Mesothelial cell of epicardium (in vitro differentiated cells): ENCODE data around the gene TAOK2. TPM values are rescaled to one million over a fixed set of nuclear protein-coding genes. Genes with fewer than 3 reads are reported as not detected.

Experiments used
- DNase-seq, 2 experiments: peaks; one replicate each; pipeline ENCODE4 v3.0.0; 2021; ENCODE audit warnings: low spot score in 2 of 2; ENCODE audit not compliant: unreplicated experiment in 2 of 2
- H3K27ac Mint-ChIP-seq: 2 replicates; pipeline ENCODE4 v1.8.0; 2021; ENCODE audit warnings: mixed read lengths
- H3K27me3 Mint-ChIP-seq: 2 replicates; pipeline ENCODE4 v1.8.0; 2021; ENCODE audit warnings: low read depth, mixed read lengths
- H3K36me3 Mint-ChIP-seq: 2 replicates; pipeline ENCODE4 v1.8.0; 2021; ENCODE audit warnings: mixed read lengths
- H3K4me1 Mint-ChIP-seq: 2 replicates; pipeline ENCODE4 v1.8.0; 2021; ENCODE audit warnings: mixed read lengths
- H3K4me3 Mint-ChIP-seq: 2 replicates; pipeline ENCODE4 v1.8.0; 2021; ENCODE audit warnings: mild to moderate bottlenecking, moderate library complexity, mixed read lengths
- H3K9me3 Mint-ChIP-seq: 2 replicates; pipeline ENCODE4 v1.8.0; 2021; ENCODE audit warnings: mixed read lengths
- total RNA-seq: library from RNA; stranded (reverse); gene quantifications from 3 replicates; pipeline ENCODE4 v1.2.1, GENCODE V29; 2021
- TF ChIP-seq, protein P1 (sequence below): fragments of 200-600 bp; sonication (generic); IDR thresholded peaks from one replicate; pipeline ENCODE4 v1.5.0; 2021; ENCODE audit warnings: antibody characterized with exemption; ENCODE audit not compliant: unreplicated experiment

Gene TAOK2
- total RNA-seq, 1 donor from 2014 or later: 51.3 TPM

DNA sequence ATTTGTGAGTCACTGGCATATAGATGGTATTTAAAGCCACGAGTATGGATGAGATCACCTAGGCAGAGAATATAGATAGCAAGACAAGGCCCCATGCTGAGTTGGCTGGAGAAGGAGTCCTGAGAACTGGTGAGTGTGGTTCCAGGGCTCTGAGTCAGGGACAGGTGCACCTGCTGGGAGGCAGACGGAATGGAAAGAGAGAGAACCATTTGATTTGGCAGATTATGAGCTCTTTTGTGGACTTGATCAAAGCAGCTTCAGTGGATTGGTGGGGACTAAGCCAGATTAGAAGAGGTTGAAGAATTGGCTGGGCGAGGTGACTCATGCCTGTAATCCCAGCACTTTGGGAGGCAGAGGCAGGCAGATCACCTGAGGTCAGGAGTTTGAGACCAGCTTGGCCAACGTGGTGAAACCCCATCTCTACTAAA, 45.1 kb downstream of the TAOK2 start:
- H3K36me3 Mint-ChIP-seq: no peaks in the 10 kb centered on the region
- peaks cover 4% of the 10 kb centered on the region for H3K4me1 Mint-ChIP-seq
- no peak for DNase-seq
- H3K27me3 Mint-ChIP-seq: peaks cover 12% of the 10 kb centered on the region
- H3K9me3 Mint-ChIP-seq: no peaks in the 10 kb centered on the region
- TF ChIP-seq, protein P1, sequence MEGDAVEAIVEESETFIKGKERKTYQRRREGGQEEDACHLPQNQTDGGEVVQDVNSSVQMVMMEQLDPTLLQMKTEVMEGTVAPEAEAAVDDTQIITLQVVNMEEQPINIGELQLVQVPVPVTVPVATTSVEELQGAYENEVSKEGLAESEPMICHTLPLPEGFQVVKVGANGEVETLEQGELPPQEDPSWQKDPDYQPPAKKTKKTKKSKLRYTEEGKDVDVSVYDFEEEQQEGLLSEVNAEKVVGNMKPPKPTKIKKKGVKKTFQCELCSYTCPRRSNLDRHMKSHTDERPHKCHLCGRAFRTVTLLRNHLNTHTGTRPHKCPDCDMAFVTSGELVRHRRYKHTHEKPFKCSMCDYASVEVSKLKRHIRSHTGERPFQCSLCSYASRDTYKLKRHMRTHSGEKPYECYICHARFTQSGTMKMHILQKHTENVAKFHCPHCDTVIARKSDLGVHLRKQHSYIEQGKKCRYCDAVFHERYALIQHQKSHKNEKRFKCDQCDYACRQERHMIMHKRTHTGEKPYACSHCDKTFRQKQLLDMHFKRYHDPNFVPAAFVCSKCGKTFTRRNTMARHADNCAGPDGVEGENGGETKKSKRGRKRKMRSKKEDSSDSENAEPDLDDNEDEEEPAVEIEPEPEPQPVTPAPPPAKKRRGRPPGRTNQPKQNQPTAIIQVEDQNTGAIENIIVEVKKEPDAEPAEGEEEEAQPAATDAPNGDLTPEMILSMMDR: no peak
- no peak overlapping the region for H3K4me3 Mint-ChIP-seq
- H3K27ac Mint-ChIP-seq: no peak overlapping the region

DNA sequence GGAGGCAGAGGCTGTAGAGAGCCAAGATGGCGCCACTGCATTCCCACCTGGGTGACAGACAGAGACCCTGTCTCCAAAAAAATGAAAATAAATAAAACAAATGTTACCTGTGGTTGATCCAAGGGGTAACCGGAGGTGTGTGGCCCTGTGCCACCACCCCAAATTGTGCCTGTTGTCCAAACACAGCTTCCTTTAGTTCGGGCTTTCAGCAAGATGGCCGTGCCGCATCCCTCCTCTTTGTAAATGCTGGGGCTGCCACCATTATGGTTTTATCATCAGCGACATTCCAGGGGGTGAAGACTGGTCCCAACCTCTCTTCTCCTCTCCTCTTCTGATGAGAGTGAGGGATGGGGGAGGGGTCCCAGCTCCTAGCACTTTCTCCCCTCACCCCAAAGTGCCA, 49.2 kb downstream of the TAOK2 start, which contains the start of gene C16orf92:
Gene C16orf92, plus strand, starts transcription at position 312 of the 400 bp plus-strand sequence. CDS start 143 bp downstream, outside the sequence.
- peaks cover 35% of the 10 kb centered on the region for H3K27me3 Mint-ChIP-seq
- no peak within 1 kb of the TSS for H3K27ac Mint-ChIP-seq
- peaks cover 4% of the 10 kb centered on the region for H3K4me1 Mint-ChIP-seq
- H3K36me3 Mint-ChIP-seq: no peaks in the 10 kb centered on the region
- H3K9me3 Mint-ChIP-seq: no peaks in the 10 kb centered on the region
- TF ChIP-seq, protein P1: no peak
- H3K4me3 Mint-ChIP-seq: no peak within 1 kb of the TSS
- no peak for DNase-seq

GRCh38 chr16:30023586-30023985, 49.9 kb downstream of the TAOK2 start:
- Mint-ChIP-seq H3K36me3 (no peaks in the 10 kb centered on the region), H3K4me1 (peaks cover 4% of the 10 kb centered on the region), H3K27me3 (peaks cover 41% of the 10 kb centered on the region), H3K4me3 (no peak overlapping the region), H3K27ac (no peak overlapping the region), H3K9me3 (no peaks in the 10 kb centered on the region)
- no peak for DNase-seq
- TF ChIP-seq, protein P1: no peak

- Mint-ChIP-seq H3K27ac (no peak overlapping the region), H3K36me3 (no peaks in the 10 kb centered on the region), H3K4me3 (no peak overlapping the region), H3K9me3 (no peaks in the 10 kb centered on the region), H3K27me3 (peaks cover 47% of the 10 kb centered on the region), H3K4me1 (peaks cover 4% of the 10 kb centered on the region)
- no peak for DNase-seq
- TF ChIP-seq, protein P1: no peak
These were observed 50.8 kb downstream of the TAOK2 start for GRCh38 chr16:30024451-30024850.

DNA sequence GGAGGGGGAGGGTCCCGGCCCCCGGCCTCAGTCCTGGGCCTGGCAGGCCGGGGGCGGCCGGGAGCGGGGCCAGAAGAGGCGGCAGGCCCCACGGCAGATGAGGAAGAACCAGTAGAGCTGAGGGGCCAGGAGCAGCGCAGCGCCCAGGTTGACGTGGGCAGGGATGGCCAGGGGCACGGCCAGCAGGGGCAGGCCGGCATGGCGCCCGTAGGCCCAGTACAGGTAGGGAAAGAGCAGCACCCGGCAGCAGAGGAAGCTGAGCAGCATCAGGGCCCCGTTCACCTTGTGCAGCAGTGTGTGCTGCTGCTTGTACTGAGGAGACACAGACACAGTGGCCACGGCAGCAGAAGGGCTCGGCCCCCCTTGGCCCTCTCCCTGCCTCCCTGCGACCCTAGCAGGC, 51.5 kb downstream of the TAOK2 start:
- DNase-seq: no peak
- Mint-ChIP-seq H3K27ac (no peak overlapping the region), H3K27me3 (peaks cover 54% of the 10 kb centered on the region), H3K36me3 (no peaks in the 10 kb centered on the region), H3K9me3 (no peaks in the 10 kb centered on the region), H3K4me1 (peaks cover 6% of the 10 kb centered on the region), H3K4me3 (no peak overlapping the region)
- TF ChIP-seq, protein P1: no peak

- no peak for DNase-seq
- H3K4me3 Mint-ChIP-seq: no peak overlapping the region
- TF ChIP-seq, protein P1: no peak
- peaks cover 8% of the 10 kb centered on the region for H3K4me1 Mint-ChIP-seq
- peaks cover 59% of the 10 kb centered on the region for H3K27me3 Mint-ChIP-seq
- H3K27ac Mint-ChIP-seq: no peak overlapping the region
- no peaks in the 10 kb centered on the region for H3K36me3 Mint-ChIP-seq
- no peaks in the 10 kb centered on the region for H3K9me3 Mint-ChIP-seq
These were observed 51.9 kb downstream of the TAOK2 start for GRCh38 chr16:30025574-30025973.
